ENCODE data around the gene AUTS2. TPM values are rescaled to one million over a fixed set of nuclear protein-coding genes. Genes with fewer than 3 reads are reported as not detected.

The AUTS2 gene
- total and polyA plus RNA-seq, 4 experiments from 2014 or later: 3.4 to 35.2 (median 25.5) TPM

DNA sequence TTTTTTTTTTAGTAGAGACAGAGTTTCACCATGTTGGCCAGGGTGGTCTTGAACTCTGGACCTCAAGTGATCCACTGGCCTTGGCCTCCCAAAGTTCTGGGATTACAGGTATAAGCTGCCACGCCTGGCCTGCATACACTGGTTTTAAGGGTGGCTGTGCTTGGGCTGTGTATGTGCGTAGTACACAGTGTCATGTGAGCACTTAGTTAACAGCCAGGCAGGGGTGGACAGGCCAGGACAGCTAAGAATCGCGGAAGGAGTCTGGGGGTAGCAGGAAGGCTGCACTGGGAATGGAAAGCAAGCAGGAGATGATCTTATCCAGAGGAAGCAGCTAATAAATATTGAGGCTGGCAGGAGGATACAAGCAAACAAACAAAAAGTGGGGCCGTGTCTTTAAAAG is 1153.6 kb downstream of the AUTS2 start:
- Mint-ChIP-seq H3K27me3 (no peaks in the 10 kb centered on the region), H3K9me3 (peaks cover 0 to 4% (median 0%) of the 10 kb centered on the region in 8 donors), H3K4me1 (peaks cover 5 to 20% (median 12%) of the 10 kb centered on the region in 4 donors), H3K27ac (peak overlapping the region in 2 of 7 donors; percentile 2 to 69), H3K4me3 (peak overlapping the region in 2 of 8 donors; percentile 12 to 28), H3K36me3 (peaks cover 3 to 5% of the 10 kb centered on the region in 2 donors)
- no peaks in the 10 kb centered on the region for H3K9me3 ChIP-seq (ENCODE audit: control insufficient read depth in 1 of 2, low read length in 2 of 2)
- ChIA-PET POLR2A (ENCODE audit: partially characterized antibody) (no interaction called here), CTCF (ENCODE audit: partially characterized antibody) (interaction anchor here (0.6 to 0.9 kb wide), 2 partner anchors 12 to 41 kb away, joined by 3 read pairs; no protein-coding TSS in a partner anchor)
- intact Hi-C loops (cut with micrococcal nuclease): no loop called here
- no peaks in the 10 kb centered on the region for H3K27me3 ChIP-seq (ENCODE audit: insufficient read depth, low read length)
- H3K4me3 ChIP-seq (ENCODE audit: low read length in 2 of 2): no peak overlapping the region
- H3K4me1 ChIP-seq (ENCODE audit: insufficient read depth, low read length): no peaks in the 10 kb centered on the region
- H3K27ac ChIP-seq (ENCODE audit: low read depth, low read length): no peak overlapping the region
- H3K36me3 ChIP-seq (ENCODE audit: insufficient read depth, low read length): no peaks in the 10 kb centered on the region
- DNase-seq: no peak

GRCh38 chr7:70752794-70753241 is 1154.5 kb downstream of the AUTS2 start:
- peak overlapping the region in 3 of 7 donors; percentile 1 to 41 (median 24) for H3K27ac Mint-ChIP-seq
- H3K27me3 Mint-ChIP-seq: no peaks in the 10 kb centered on the region
- no peak overlapping the region for H3K4me3 Mint-ChIP-seq
- Histone ChIP-seq H3K4me3 (ENCODE audit: low read length in 2 of 2) (no peak overlapping the region), H3K27me3 (ENCODE audit: insufficient read depth, low read length) (no peaks in the 10 kb centered on the region), H3K27ac (ENCODE audit: low read depth, low read length) (no peak overlapping the region), H3K4me1 (ENCODE audit: insufficient read depth, low read length) (no peaks in the 10 kb centered on the region), H3K9me3 (ENCODE audit: control insufficient read depth in 1 of 2, low read length in 2 of 2) (no peaks in the 10 kb centered on the region), H3K36me3 (ENCODE audit: insufficient read depth, low read length) (no peaks in the 10 kb centered on the region)
- ChIA-PET POLR2A (ENCODE audit: partially characterized antibody) (interaction anchor here (0.6 kb wide), 1 partner anchor 11 kb away, joined by 3 read pairs; no protein-coding TSS in a partner anchor), CTCF (ENCODE audit: partially characterized antibody) (interaction anchor here (0.6 to 0.9 kb wide), 3 partner anchors 11 to 40 kb away, joined by 3 read pairs; no protein-coding TSS in a partner anchor)
- H3K36me3 Mint-ChIP-seq: peaks cover 3 to 5% of the 10 kb centered on the region in 2 donors
- peaks cover 9 to 20% (median 12%) of the 10 kb centered on the region in 4 donors for H3K4me1 Mint-ChIP-seq
- intact Hi-C loops (cut with micrococcal nuclease): no loop called here
- peaks cover 0 to 4% (median 0%) of the 10 kb centered on the region in 8 donors for H3K9me3 Mint-ChIP-seq
- DNase-seq: no peak

- H3K4me3 ChIP-seq (ENCODE audit: low read length in 2 of 2): no peak overlapping the region
- Mint-ChIP-seq H3K4me3 (no peak overlapping the region), H3K4me1 (peaks cover 10 to 40% (median 23%) of the 10 kb centered on the region in 4 donors), H3K36me3 (peaks cover 3 to 5% of the 10 kb centered on the region in 2 donors), H3K27ac (no peak overlapping the region), H3K9me3 (peaks cover 0 to 4% (median 0%) of the 10 kb centered on the region in 8 donors), H3K27me3 (no peaks in the 10 kb centered on the region)
- H3K36me3 ChIP-seq (ENCODE audit: insufficient read depth, low read length): no peaks in the 10 kb centered on the region
- no peaks in the 10 kb centered on the region for H3K9me3 ChIP-seq (ENCODE audit: control insufficient read depth in 1 of 2, low read length in 2 of 2)
- CTCF ChIA-PET (ENCODE audit: partially characterized antibody): interaction anchor here (1.2 kb wide), 1 partner anchor 18 kb away, joined by 4 read pairs; no protein-coding TSS in a partner anchor
- POLR2A ChIA-PET (ENCODE audit: partially characterized antibody): no interaction called here
- no peaks in the 10 kb centered on the region for H3K27me3 ChIP-seq (ENCODE audit: insufficient read depth, low read length)
- no peak overlapping the region for H3K27ac ChIP-seq (ENCODE audit: low read depth, low read length)
- intact Hi-C loops (cut with micrococcal nuclease): no loop called here
- no peaks in the 10 kb centered on the region for H3K4me1 ChIP-seq (ENCODE audit: insufficient read depth, low read length)
- DNase-seq: no peak
These were observed 1158.5 kb downstream of the AUTS2 start for GRCh38 chr7:70756789-70757188.

GRCh38 chr7:70758646-70759045 is 1160.4 kb downstream of the AUTS2 start:
- POLR2A ChIA-PET (ENCODE audit: partially characterized antibody): interaction anchor here (1.4 to 1.5 kb wide), 2 partner anchors 21 to 30 kb away, joined by 3 to 7 read pairs; no protein-coding TSS in a partner anchor
- Mint-ChIP-seq H3K36me3 (peaks cover 0 to under 1% of the 10 kb centered on the region in 2 donors), H3K27me3 (no peaks in the 10 kb centered on the region)

GRCh38 chr7:70759674-70760073 is 1161.4 kb downstream of the AUTS2 start:
- intact Hi-C loops (cut with micrococcal nuclease): no loop called here
- Histone ChIP-seq H3K4me3 (ENCODE audit: low read length in 2 of 2) (no peak overlapping the region), H3K27ac (ENCODE audit: low read depth, low read length) (no peak overlapping the region), H3K4me1 (ENCODE audit: insufficient read depth, low read length) (peaks cover 5% of the 10 kb centered on the region), H3K36me3 (ENCODE audit: insufficient read depth, low read length) (no peaks in the 10 kb centered on the region), H3K9me3 (ENCODE audit: control insufficient read depth in 1 of 2, low read length in 2 of 2) (no peaks in the 10 kb centered on the region), H3K27me3 (ENCODE audit: insufficient read depth, low read length) (no peaks in the 10 kb centered on the region)
- Mint-ChIP-seq H3K27ac (peak overlapping the region in 1 of 7 donors; percentile 9), H3K4me1 (peaks cover 17 to 52% (median 32%) of the 10 kb centered on the region in 4 donors), H3K27me3 (no peaks in the 10 kb centered on the region), H3K36me3 (peaks cover 4 to 5% of the 10 kb centered on the region in 2 donors), H3K4me3 (no peak overlapping the region), H3K9me3 (no peaks in the 10 kb centered on the region)
- ChIA-PET CTCF (ENCODE audit: partially characterized antibody) (interaction anchor here (0.8 to 2.8 kb wide), 4 partner anchors 9 to 61 kb away, joined by 3 to 16 read pairs (median 4); no protein-coding TSS in a partner anchor), POLR2A (ENCODE audit: partially characterized antibody) (interaction anchor here (1.4 to 1.5 kb wide), 2 partner anchors 19 to 29 kb away, joined by 3 to 7 read pairs; no protein-coding TSS in a partner anchor)
- DNase-seq: no peak

More at GRCh38 chr7:70758646-70759045, 1160.4 kb downstream of the AUTS2 start:
- CTCF ChIA-PET (ENCODE audit: partially characterized antibody): interaction anchor here (2.8 kb wide), 1 partner anchor 17 kb away, joined by 16 read pairs; no protein-coding TSS in a partner anchor
- intact Hi-C loops (cut with micrococcal nuclease): no loop called here
- no peak overlapping the region for H3K27ac ChIP-seq (ENCODE audit: low read depth, low read length)
- peaks cover 5% of the 10 kb centered on the region for H3K4me1 ChIP-seq (ENCODE audit: insufficient read depth, low read length)
- peaks cover 17 to 43% (median 26%) of the 10 kb centered on the region in 4 donors for H3K4me1 Mint-ChIP-seq
- peak overlapping the region in 3 of 7 donors; percentile 9 to 48 (median 17) for H3K27ac Mint-ChIP-seq
- DNase-seq: no peak
- no peak overlapping the region for H3K4me3 ChIP-seq (ENCODE audit: low read length in 2 of 2)
- no peaks in the 10 kb centered on the region for H3K27me3 ChIP-seq (ENCODE audit: insufficient read depth, low read length)
- no peaks in the 10 kb centered on the region for H3K9me3 ChIP-seq (ENCODE audit: control insufficient read depth in 1 of 2, low read length in 2 of 2)
- H3K4me3 Mint-ChIP-seq: peak overlapping the region in 4 of 8 donors; percentile 14 to 53 (median 40)
- H3K9me3 Mint-ChIP-seq: no peaks in the 10 kb centered on the region
- no peaks in the 10 kb centered on the region for H3K36me3 ChIP-seq (ENCODE audit: insufficient read depth, low read length)

DNA sequence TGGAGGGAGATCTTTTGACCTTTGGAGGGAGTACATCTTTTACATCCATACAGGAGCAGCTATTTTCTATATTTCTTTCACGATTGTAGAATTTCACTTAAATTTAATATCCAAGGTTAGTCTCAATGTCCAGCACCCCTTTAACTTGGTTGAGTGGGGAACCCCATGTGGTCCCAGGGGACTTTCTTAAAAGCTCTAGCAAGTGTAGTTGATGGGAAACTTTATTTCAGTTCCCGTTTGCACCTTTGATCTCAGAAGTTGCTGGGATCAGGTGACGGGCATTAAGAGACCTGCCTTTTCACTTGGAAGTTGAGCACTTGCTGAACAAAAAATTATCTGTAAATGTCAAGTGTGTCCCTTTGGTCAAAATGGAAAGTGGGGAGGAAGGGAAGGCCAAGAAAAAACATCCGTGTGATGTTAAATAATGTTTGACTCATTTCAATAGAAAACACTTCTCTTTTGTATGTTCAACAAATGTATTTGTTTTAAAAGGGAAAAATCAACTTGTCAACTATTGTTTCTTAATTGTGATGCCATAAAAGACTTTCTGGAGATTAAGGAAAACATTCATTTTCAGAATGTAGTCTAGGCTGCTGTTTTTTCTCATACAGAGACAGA is 1163.5 kb downstream of the AUTS2 start:
- no peak overlapping the region for H3K4me3 Mint-ChIP-seq
- Histone ChIP-seq H3K36me3 (ENCODE audit: insufficient read depth, low read length) (no peaks in the 10 kb centered on the region), H3K4me3 (ENCODE audit: low read length in 2 of 2) (no peak overlapping the region), H3K27ac (ENCODE audit: low read depth, low read length) (no peak overlapping the region), H3K9me3 (ENCODE audit: control insufficient read depth in 1 of 2, low read length in 2 of 2) (no peaks in the 10 kb centered on the region), H3K4me1 (ENCODE audit: insufficient read depth, low read length) (peaks cover 5% of the 10 kb centered on the region), H3K27me3 (ENCODE audit: insufficient read depth, low read length) (no peaks in the 10 kb centered on the region)
- H3K9me3 Mint-ChIP-seq: no peaks in the 10 kb centered on the region
- peaks cover 15 to 52% (median 33%) of the 10 kb centered on the region in 4 donors for H3K4me1 Mint-ChIP-seq
- H3K27me3 Mint-ChIP-seq: no peaks in the 10 kb centered on the region
- no peak for DNase-seq
- peaks cover 4 to 14% of the 10 kb centered on the region in 2 donors for H3K36me3 Mint-ChIP-seq
- H3K27ac Mint-ChIP-seq: peak overlapping the region in 6 of 7 donors; percentile 48 to 98 (median 90)
- POLR2A ChIA-PET (ENCODE audit: partially characterized antibody): no interaction called here
- intact Hi-C loops (cut with micrococcal nuclease): no loop called here
- CTCF ChIA-PET (ENCODE audit: partially characterized antibody): interaction anchor here (1.2 kb wide), 1 partner anchor 14 kb away, joined by 6 read pairs; no protein-coding TSS in a partner anchor

DNA sequence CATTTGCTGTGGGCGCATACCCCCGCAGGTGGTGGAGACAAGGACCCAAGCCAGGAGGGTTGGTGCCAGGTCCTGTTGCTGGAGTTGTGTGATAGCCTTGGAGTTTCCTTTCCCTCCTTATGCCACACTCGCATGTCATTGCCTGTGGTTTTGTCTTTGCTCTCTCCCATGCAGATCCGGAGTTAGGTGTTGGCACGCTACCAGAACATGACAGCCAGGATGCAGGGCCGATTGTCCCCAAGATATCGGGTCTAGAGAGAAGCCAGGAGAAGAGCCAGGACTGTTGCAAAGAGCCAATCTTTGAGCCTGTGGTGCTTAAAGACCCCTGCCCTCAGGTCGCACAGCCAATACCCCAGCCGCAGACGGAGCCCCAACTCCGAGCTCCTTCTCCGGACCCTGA is 1164.4 kb downstream of the AUTS2 start:
- H3K9me3 Mint-ChIP-seq: no peaks in the 10 kb centered on the region
- peak overlapping the region in 7 of 8 donors; percentile 40 to 69 (median 51) for H3K4me3 Mint-ChIP-seq
- peaks cover 5 to 21% of the 10 kb centered on the region in 2 donors for H3K36me3 Mint-ChIP-seq
- Histone ChIP-seq H3K27ac (ENCODE audit: low read depth, low read length) (no peak overlapping the region), H3K27me3 (ENCODE audit: insufficient read depth, low read length) (no peaks in the 10 kb centered on the region), H3K9me3 (ENCODE audit: control insufficient read depth in 1 of 2, low read length in 2 of 2) (no peaks in the 10 kb centered on the region), H3K4me1 (ENCODE audit: insufficient read depth, low read length) (peaks cover 5% of the 10 kb centered on the region), H3K36me3 (ENCODE audit: insufficient read depth, low read length) (no peaks in the 10 kb centered on the region), H3K4me3 (ENCODE audit: low read length in 2 of 2) (no peak overlapping the region)
- no peak for DNase-seq
- ChIA-PET CTCF (ENCODE audit: partially characterized antibody) (interaction anchor here (2.0 kb wide), 2 partner anchors 15 to 23 kb away, joined by 8 to 11 read pairs; no protein-coding TSS in a partner anchor), POLR2A (ENCODE audit: partially characterized antibody) (interaction anchor here (2.5 kb wide), 1 partner anchor 15 kb away, joined by 8 read pairs; no protein-coding TSS in a partner anchor)
- H3K27ac Mint-ChIP-seq: peak overlapping the region; percentile 68 to 98 (median 91)
- H3K27me3 Mint-ChIP-seq: no peaks in the 10 kb centered on the region
- intact Hi-C loops (cut with micrococcal nuclease): no loop called here
- peaks cover 15 to 52% (median 32%) of the 10 kb centered on the region in 4 donors for H3K4me1 Mint-ChIP-seq

Data from CD4-positive, alpha-beta memory T cell (primary cell).